ENCODE measurements around the gene GABARAPL1.

DNA sequence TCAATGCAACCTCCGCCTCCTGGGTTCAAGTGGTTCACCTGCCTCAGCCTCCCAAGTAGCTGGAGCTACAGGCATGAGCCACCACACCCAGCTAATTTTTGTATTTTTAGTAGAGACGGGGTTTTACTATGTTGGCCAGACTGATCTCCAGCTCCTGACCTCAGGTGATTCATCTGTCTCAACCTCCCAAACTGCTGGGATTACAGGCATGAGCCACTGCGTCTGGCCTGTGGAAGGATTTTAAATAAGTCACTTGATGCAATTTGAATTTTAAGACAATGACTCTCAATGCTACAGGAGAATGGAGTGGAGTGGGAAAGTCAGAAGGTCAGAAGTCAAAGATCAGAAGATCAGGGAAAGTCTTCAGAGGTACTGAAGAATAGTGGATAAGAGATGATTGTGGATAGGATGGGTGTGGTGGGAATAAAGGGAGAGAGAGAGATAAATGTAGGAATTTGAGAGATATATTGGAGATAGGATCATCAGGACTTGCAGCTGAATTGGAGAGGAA is 18.5 kb upstream of the GABARAPL1 start:
- TF ChIP-seq EZH2 (IDR thresholded peaks at IDR 0.05): no peak
- TF ChIP-seq POLR2AphosphoS5 (IDR thresholded peaks at IDR 0.05; ENCODE audit: borderline replicate concordance, low read depth, low read length): no peak

All from SK-N-MC (cell line).